ENCODE measurements around the gene BCL7A.

BCL7A gene

GRCh38 chr12:122079532-122080081 lies 57.9 kb downstream of the BCL7A start:
- H3K4me1 ChIP-seq: peaks cover 16% of the 10 kb centered on the region
- peak overlapping the region; percentile 70 for H3K4me3 ChIP-seq (ENCODE audit: low read depth, low read length)
- no peak for TF ChIP-seq CTCF (IDR thresholded peaks at IDR 0.05)
- H3K27me3 ChIP-seq (ENCODE audit: control insufficient read depth, insufficient read depth, low read length): no peaks in the 10 kb centered on the region
- no peaks in the 10 kb centered on the region for H3K36me3 ChIP-seq (ENCODE audit: control insufficient read depth, insufficient read depth, low read length)
- no peaks in the 10 kb centered on the region for H3K9me3 ChIP-seq (ENCODE audit: control insufficient read depth, low read length)
- H3K79me2 ChIP-seq: peaks cover 44% of the 10 kb centered on the region
- peak overlapping the region; percentile 49 for H3K9ac ChIP-seq
- H3K27ac ChIP-seq: peak overlapping the region; percentile 77
- peak overlapping the region; percentile 77 for H3K4me2 ChIP-seq (ENCODE audit: low read length)
- peak overlapping the region; percentile 75 for H2AFZ ChIP-seq

DNA sequence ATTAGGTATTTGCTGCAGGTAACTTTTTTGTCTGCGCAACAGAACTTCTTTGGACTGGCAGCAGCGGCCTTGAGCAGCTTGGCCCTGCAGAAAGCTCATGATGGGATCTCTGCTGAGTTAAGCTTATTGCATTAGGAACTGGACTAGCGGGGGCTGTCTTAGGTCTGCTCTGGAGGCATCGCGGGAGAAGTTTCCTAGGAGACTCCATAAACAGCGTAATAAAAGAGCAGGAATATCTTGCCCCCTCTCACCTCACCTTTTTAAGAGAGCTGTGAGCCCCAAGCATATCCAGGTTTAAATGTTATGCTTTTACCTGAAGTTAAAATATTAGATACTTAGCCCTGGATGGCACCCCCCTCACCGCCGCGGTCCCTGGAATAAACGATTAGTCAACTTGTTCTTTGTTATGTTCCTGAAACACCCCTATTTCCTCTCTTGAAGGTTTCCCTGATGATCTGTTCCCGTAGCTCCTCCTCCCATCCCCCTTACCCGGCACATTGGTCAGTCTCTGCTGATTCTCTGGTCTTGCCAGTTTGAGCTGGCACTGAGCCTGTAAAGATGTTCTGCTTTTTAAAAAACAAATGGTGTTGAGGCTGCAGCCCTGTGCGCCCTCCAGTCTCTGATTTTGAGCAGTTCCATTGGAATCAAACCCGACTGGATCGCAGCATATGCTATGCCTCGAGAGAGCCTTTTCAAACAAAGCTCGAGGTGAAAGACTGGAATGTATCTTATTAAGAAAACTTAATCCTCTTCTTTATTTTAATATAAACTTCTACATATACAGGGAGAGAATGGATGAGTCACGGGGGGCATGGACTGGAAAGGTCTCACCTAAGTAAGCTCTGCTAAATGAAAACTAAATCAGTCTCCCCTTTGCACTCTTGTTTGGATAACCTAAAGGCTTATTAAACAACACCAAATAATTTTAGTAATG lies 58.7 kb downstream of the BCL7A start:
- peaks cover 16% of the 10 kb centered on the region for H3K4me1 ChIP-seq

DNA sequence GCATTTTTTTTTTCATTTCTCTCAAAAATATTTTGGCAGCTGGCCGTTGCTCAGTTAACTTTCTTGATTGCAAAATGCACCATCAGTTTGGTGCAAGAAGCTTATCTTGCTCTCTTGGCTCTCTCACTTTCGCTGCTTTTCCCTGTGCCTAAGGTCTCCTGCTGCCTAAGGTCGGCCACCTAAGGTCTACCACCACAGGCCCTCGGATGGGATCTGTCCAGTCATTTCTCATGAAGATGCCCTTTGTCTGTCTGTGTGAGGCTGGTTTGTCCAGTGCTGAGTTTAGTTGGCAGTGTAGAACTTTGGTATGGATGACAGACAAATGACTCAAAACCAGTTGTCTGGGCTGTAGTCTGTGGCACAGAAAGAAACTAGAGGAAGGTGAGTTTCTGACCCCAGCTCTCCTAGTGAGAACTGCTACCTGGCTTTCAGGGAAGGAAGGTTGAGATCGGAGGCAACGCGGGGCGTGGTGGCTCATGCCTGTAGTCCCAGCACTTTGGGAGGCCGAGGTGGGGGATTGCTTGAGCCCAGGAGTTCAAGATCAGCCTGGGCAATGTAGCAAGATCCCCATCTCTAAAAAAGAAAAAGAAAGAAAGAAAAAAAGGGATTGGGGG lies 59.5 kb downstream of the BCL7A start:
- H3K36me3 ChIP-seq (ENCODE audit: control insufficient read depth, insufficient read depth, low read length): no peaks in the 10 kb centered on the region
- H2AFZ ChIP-seq: no peak overlapping the region
- H3K4me1 ChIP-seq: peaks cover 16% of the 10 kb centered on the region
- peak overlapping the region; percentile 19 for H3K4me3 ChIP-seq (ENCODE audit: low read depth, low read length)
- no peak overlapping the region for H3K9ac ChIP-seq
- H3K27me3 ChIP-seq (ENCODE audit: control insufficient read depth, insufficient read depth, low read length): no peaks in the 10 kb centered on the region
- H3K9me3 ChIP-seq (ENCODE audit: control insufficient read depth, low read length): no peaks in the 10 kb centered on the region
- peaks cover 53% of the 10 kb centered on the region for H3K79me2 ChIP-seq
- H3K4me2 ChIP-seq (ENCODE audit: low read length): peak overlapping the region; percentile 35
- H3K27ac ChIP-seq: peak overlapping the region; percentile 30
- no peak for TF ChIP-seq CTCF (IDR thresholded peaks at IDR 0.05)

More for the DNA sequence above, 58.7 kb downstream of the BCL7A start:
- H3K36me3 ChIP-seq (ENCODE audit: control insufficient read depth, insufficient read depth, low read length): no peaks in the 10 kb centered on the region
- H3K4me3 ChIP-seq (ENCODE audit: low read depth, low read length): peak overlapping the region; percentile 70
- TF ChIP-seq CTCF (IDR thresholded peaks at IDR 0.05): no peak
- H3K79me2 ChIP-seq: peaks cover 47% of the 10 kb centered on the region
- H3K9ac ChIP-seq: peak overlapping the region; percentile 46
- peak overlapping the region; percentile 77 for H3K4me2 ChIP-seq (ENCODE audit: low read length)
- H3K27ac ChIP-seq: peak overlapping the region; percentile 77
- no peaks in the 10 kb centered on the region for H3K9me3 ChIP-seq (ENCODE audit: control insufficient read depth, low read length)
- peak overlapping the region; percentile 38 for H2AFZ ChIP-seq
- no peaks in the 10 kb centered on the region for H3K27me3 ChIP-seq (ENCODE audit: control insufficient read depth, insufficient read depth, low read length)

DNA sequence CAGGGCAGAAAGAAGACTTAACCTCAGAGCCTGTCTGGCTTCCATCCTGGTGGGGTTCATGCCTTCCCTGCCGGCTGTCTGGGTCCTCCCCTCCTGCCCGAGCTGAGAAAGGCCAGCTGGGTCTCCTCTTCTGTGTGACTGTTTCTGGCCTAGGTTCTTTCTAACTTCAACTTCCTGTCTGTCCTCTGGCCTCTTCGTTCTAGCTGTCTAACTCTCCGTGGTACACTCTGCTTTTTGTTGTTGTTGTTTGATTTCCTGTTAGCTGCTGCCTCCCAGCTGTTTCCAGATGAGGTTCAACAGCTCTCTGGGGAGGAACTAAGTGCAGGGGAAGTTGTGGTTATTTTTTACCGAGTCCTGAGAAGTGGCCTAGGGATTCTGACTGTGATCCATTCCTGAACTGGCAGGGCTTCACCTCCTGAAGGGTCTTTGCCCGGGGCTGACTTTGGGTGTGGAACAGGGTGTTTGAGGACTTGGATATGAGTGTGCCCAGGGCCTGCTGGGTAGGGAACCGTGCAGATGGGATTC lies 60.1 kb downstream of the BCL7A start:
- TF ChIP-seq CTCF (IDR thresholded peaks at IDR 0.05): no peak
- H3K36me3 ChIP-seq (ENCODE audit: control insufficient read depth, insufficient read depth, low read length): no peaks in the 10 kb centered on the region
- peak overlapping the region; percentile 19 for H3K4me3 ChIP-seq (ENCODE audit: low read depth, low read length)
- H3K27ac ChIP-seq: peak overlapping the region; percentile 30
- H3K9me3 ChIP-seq (ENCODE audit: control insufficient read depth, low read length): no peaks in the 10 kb centered on the region
- H3K4me2 ChIP-seq (ENCODE audit: low read length): peak overlapping the region; percentile 35
- H2AFZ ChIP-seq: peak overlapping the region; percentile 11
- peaks cover 16% of the 10 kb centered on the region for H3K4me1 ChIP-seq
- no peak overlapping the region for H3K9ac ChIP-seq
- peaks cover 58% of the 10 kb centered on the region for H3K79me2 ChIP-seq
- no peaks in the 10 kb centered on the region for H3K27me3 ChIP-seq (ENCODE audit: control insufficient read depth, insufficient read depth, low read length)
